ENCODE data around the gene CACNA1B. TPM values are rescaled to one million over a fixed set of nuclear protein-coding genes. Genes with fewer than 3 reads are reported as not detected.

Gene CACNA1B
- total RNA-seq, 1 donor from 2014 or later, result 0.19 TPM

DNA sequence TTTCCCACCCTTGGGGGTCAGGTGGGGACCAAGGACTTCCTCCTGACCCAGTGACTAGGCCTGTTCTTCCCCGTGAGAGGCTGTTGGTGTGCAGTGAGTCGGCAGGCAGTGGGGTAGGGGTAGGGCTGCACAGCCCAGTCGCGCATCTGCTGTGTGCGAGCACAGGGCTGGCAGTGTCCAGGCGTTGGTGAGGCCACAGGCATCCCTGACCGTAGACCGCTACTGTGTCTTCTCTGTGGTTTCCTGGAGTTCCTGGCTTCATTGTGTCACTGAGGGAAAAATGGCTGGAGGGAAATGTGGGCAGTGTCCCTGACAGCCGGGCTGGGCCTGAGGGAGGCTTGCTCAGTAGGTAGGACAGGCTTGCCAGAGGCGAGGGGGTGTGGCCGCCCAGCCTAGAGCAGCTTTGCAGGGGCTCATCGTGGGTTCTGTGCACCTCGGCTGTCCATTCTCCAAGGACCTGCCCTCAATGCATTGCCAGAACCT lies 95.4 kb downstream of the CACNA1B start:
- H3K27ac ChIP-seq (replicated peaks), result no peak overlapping the region

GRCh38 chr9:137973829-137974416 lies 96.3 kb downstream of the CACNA1B start:
- no peak for DNase-seq
- no peak overlapping the region for H3K27ac ChIP-seq (replicated peaks)
- H3K9me3 ChIP-seq (replicated peaks), result no peaks in the 10 kb centered on the region
- no peak for TF ChIP-seq CTCF (IDR thresholded peaks at IDR 0.05; ENCODE audit: borderline replicate concordance)
- H3K4me3 ChIP-seq, result no peak overlapping the region
- no peaks in the 10 kb centered on the region for H3K4me1 ChIP-seq
- H3K27me3 ChIP-seq (ENCODE audit: low read depth), result peaks cover 48% of the 10 kb centered on the region
- no peaks in the 10 kb centered on the region for H3K36me3 ChIP-seq
- intact Hi-C loops (cut with micrococcal nuclease), result no loop called here

More for the DNA sequence above, 95.4 kb downstream of the CACNA1B start:
- no peaks in the 10 kb centered on the region for H3K9me3 ChIP-seq (replicated peaks)
- H3K4me1 ChIP-seq, result no peaks in the 10 kb centered on the region
- intact Hi-C loops (cut with micrococcal nuclease), result no loop called here
- peaks cover 53% of the 10 kb centered on the region for H3K27me3 ChIP-seq (ENCODE audit: low read depth)
- no peak overlapping the region for H3K4me3 ChIP-seq
- no peak for DNase-seq
- no peak for TF ChIP-seq CTCF (IDR thresholded peaks at IDR 0.05; ENCODE audit: borderline replicate concordance)
- no peaks in the 10 kb centered on the region for H3K36me3 ChIP-seq

GRCh38 chr9:137974746-137975526 lies 97.4 kb downstream of the CACNA1B start:
- TF ChIP-seq CTCF (IDR thresholded peaks at IDR 0.05; ENCODE audit: borderline replicate concordance), result no peak
- intact Hi-C loops (cut with micrococcal nuclease), result no loop called here
- Histone ChIP-seq H3K36me3 (no peaks in the 10 kb centered on the region), H3K9me3 (replicated peaks) (no peaks in the 10 kb centered on the region), H3K4me3 (no peak overlapping the region), H3K4me1 (no peaks in the 10 kb centered on the region), H3K27ac (replicated peaks) (no peak overlapping the region), H3K27me3 (ENCODE audit: low read depth) (peaks cover 41% of the 10 kb centered on the region)
- DNase-seq, result no peak

- no peak for DNase-seq
- intact Hi-C loops (cut with micrococcal nuclease), result no loop called here
- Histone ChIP-seq H3K4me3 (no peak overlapping the region), H3K27me3 (ENCODE audit: low read depth) (peaks cover 35% of the 10 kb centered on the region), H3K9me3 (replicated peaks) (no peaks in the 10 kb centered on the region), H3K4me1 (no peaks in the 10 kb centered on the region), H3K36me3 (no peaks in the 10 kb centered on the region), H3K27ac (replicated peaks) (no peak overlapping the region)
- no peak for TF ChIP-seq CTCF (IDR thresholded peaks at IDR 0.05; ENCODE audit: borderline replicate concordance)
These were observed 97.9 kb downstream of the CACNA1B start for GRCh38 chr9:137975527-137975913.

DNA sequence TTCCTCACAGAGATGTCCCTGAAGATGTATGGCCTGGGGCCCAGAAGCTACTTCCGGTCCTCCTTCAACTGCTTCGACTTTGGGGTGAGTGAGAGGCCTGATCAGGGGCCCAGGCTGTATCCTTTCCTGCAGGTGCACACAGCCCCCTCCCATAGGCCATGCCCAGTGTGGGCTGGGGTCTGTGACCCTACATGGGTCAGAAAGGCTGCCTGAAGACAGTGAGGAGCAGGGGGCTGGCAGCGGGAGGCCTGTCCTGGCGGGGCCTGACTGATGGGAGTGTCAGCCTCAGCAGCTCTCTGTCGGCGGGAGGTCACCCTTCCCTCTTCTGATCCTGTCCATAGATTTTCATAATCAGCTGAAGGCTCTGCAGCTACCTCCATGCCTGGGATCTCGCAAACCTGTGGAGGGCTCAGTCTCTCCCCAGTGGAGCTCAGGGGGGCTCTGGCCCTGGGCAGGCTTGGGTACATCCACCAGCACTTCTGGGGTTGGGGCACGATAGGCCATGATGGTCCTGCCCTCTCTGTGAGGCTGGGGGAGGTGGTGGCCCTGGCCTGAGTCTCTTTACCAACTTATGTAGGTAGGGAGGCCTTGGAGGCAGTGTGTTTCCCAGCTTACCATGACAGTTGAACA lies 98.5 kb downstream of the CACNA1B start:
- Histone ChIP-seq H3K4me3 (no peak overlapping the region), H3K4me1 (no peaks in the 10 kb centered on the region), H3K27me3 (ENCODE audit: low read depth) (peaks cover 30% of the 10 kb centered on the region), H3K27ac (replicated peaks) (no peak overlapping the region), H3K9me3 (replicated peaks) (no peaks in the 10 kb centered on the region), H3K36me3 (no peaks in the 10 kb centered on the region)
- intact Hi-C loops (cut with micrococcal nuclease), result no loop called here
- no peak for TF ChIP-seq CTCF (IDR thresholded peaks at IDR 0.05; ENCODE audit: borderline replicate concordance)
- no peak for DNase-seq

All from left ventricle myocardium inferior (tissue), 1 donor.